Measurements from ENCODE around the gene NECAP2. TPM values are rescaled to one million over a fixed set of nuclear protein-coding genes. Genes with fewer than 3 reads are reported as not detected.

NECAP2 gene
- total RNA-seq, 4 donors from 2014 or later = 26.2 to 43.9 (median 37.5) TPM

DNA sequence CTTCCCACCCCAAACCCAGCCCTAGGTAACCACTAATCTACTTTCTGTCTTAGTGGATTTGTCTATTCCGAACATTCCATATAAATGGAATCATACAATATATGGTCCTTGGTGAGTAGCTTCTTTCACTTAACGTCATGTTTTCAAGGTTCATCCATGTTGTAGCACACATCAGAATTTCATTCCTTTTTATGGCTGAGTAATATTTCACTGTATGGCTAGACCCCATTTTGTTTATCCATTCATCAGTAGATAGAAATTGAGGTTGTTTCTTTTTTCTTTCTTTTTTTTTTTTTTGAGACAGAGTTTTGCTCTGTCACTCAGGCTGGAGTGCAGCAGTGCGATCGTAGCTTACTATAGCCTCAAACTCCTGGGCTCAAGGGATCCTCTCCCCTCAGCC is 6.5 kb upstream of the NECAP2 start:
- no peak for TF ChIP-seq POLR2A (IDR thresholded peaks at IDR 0.05; ENCODE audit: low read depth)
- TF ChIP-seq, protein P1, sequence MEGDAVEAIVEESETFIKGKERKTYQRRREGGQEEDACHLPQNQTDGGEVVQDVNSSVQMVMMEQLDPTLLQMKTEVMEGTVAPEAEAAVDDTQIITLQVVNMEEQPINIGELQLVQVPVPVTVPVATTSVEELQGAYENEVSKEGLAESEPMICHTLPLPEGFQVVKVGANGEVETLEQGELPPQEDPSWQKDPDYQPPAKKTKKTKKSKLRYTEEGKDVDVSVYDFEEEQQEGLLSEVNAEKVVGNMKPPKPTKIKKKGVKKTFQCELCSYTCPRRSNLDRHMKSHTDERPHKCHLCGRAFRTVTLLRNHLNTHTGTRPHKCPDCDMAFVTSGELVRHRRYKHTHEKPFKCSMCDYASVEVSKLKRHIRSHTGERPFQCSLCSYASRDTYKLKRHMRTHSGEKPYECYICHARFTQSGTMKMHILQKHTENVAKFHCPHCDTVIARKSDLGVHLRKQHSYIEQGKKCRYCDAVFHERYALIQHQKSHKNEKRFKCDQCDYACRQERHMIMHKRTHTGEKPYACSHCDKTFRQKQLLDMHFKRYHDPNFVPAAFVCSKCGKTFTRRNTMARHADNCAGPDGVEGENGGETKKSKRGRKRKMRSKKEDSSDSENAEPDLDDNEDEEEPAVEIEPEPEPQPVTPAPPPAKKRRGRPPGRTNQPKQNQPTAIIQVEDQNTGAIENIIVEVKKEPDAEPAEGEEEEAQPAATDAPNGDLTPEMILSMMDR (IDR thresholded peaks at IDR 0.05) = no peak
- TF ChIP-seq POLR2AphosphoS5 (IDR thresholded peaks at IDR 0.05) = no peak
- TF ChIP-seq EP300 (IDR thresholded peaks at IDR 0.05) = no peak
- H3K9me3 ChIP-seq = no peaks in the 10 kb centered on the region
- no peak overlapping the region for H3K27ac ChIP-seq (replicated peaks in 1 of 4)
- H3K4me1 ChIP-seq = no peaks in the 10 kb centered on the region
- intact Hi-C loops (cut with DNase I) = no loop called here
- H3K36me3 ChIP-seq = no peaks in the 10 kb centered on the region
- no peak for DNase-seq (ENCODE audit: extremely low spot score)
- no peak overlapping the region for H3K4me3 ChIP-seq
- H3K27me3 ChIP-seq = peaks cover 0 to 4% (median 0%) of the 10 kb centered on the region in 4 donors
- WGBS = 97% methylated on average over 4 of the region's 4 CpGs

DNA sequence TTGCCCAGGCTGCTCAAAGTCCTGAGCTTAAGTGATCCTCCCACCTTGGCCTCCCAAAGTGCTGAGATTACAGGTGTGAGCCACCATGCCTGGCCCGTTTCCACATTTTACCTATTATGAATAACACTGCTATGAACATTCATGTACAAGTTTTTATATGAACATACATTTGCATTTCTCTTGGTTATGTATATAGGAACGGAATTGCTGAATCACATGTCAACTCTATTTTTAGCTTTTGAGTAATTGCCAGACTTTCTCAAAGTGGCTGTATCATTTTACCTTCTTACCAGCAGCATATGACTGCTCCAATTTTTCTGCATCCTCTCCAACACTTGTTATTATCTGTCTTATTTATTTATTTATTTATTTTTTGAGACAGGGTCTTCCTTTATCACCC is 6.0 kb upstream of the NECAP2 start:
- H3K27me3 ChIP-seq = peaks cover 0 to 4% (median 0%) of the 10 kb centered on the region in 4 donors
- H3K27ac ChIP-seq (replicated peaks in 1 of 4) = no peak overlapping the region
- no peaks in the 10 kb centered on the region for H3K4me1 ChIP-seq
- no peaks in the 10 kb centered on the region for H3K9me3 ChIP-seq
- TF ChIP-seq, protein P1 (IDR thresholded peaks at IDR 0.05) = no peak
- TF ChIP-seq EP300 (IDR thresholded peaks at IDR 0.05) = no peak
- TF ChIP-seq POLR2A (IDR thresholded peaks at IDR 0.05; ENCODE audit: low read depth) = no peak
- no peak for TF ChIP-seq POLR2AphosphoS5 (IDR thresholded peaks at IDR 0.05)
- intact Hi-C loops (cut with DNase I) = no loop called here
- 58% methylated on average over 2 of the region's 2 CpGs for WGBS
- no peak overlapping the region for H3K4me3 ChIP-seq
- no peak for DNase-seq (ENCODE audit: extremely low spot score)
- H3K36me3 ChIP-seq = no peaks in the 10 kb centered on the region

DNA sequence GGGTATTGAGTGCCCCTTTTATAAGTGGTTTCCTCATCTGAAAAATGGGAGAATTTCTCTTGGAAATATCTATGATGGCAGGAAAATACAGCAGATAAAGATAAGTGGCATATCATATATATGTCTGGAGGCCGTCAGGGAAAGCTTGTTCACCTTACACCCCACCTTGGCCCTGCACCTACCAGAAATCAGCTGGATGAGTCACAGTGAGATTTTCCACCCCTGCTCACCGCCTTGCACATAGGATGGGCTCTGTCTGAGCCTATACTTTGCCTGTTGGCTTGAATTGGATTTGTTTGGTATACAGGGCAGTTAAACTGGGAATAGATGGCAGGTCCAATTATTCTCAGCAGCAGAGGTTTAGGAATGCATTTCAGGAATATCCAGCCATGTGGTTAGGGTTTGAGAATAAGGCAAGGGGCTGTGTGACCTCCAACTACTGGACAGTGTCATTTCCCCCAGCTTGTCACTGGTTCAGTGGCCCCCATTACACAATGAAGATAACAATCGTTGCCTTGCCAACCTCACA is 3.5 kb upstream of the NECAP2 start, which contains the start of gene SPATA21:
Gene SPATA21 (minus strand): TSS at position 479 of the 529 bp plus-strand sequence. CDS start 6,053 bp downstream, outside the sequence.
- Histone ChIP-seq H3K4me1 (peaks cover 12 to 20% (median 17%) of the 10 kb centered on the region in 4 donors), H3K9me3 (no peaks in the 10 kb centered on the region), H3K27me3 (peaks cover 0 to 4% (median 0%) of the 10 kb centered on the region in 4 donors), H3K27ac (replicated peaks in 1 of 4) (no peak within 1 kb of the TSS), H3K36me3 (no peaks in the 10 kb centered on the region), H3K4me3 (no peak within 1 kb of the TSS)
- intact Hi-C loops (cut with DNase I) = no loop called here
- WGBS = 69% methylated on average over 3 of the region's 3 CpGs
- DNase-seq (ENCODE audit: extremely low spot score) = no peak
- TF ChIP-seq, protein P1 (IDR thresholded peaks at IDR 0.05) = no peak
- TF ChIP-seq POLR2AphosphoS5 (IDR thresholded peaks at IDR 0.05) = no peak
- no peak for TF ChIP-seq EP300 (IDR thresholded peaks at IDR 0.05)
- no peak for TF ChIP-seq POLR2A (IDR thresholded peaks at IDR 0.05; ENCODE audit: low read depth)

DNA sequence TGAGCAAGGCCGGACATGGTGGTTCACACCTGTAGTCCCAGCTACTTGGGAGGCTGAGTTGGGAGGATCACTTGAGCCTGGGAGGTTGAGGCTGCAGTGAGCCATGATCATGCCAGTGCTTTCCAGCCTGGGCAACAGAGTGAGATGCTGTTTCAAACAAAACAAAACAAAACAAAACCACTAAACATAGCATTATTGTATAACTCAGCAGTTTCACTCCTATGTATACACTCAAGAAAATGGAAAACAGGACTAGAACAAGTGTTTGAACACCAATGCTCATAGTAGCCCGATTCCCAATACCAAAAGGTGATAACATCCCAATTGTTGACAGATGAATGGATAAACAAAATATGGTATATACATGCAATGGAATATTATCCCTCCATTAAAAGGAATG is 2.0 kb upstream of the NECAP2 start:
- WGBS = 93% methylated on average over 2 of the region's 2 CpGs
- H3K4me3 ChIP-seq = no peak overlapping the region

More for the DNA sequence above, 2.0 kb upstream of the NECAP2 start:
- Histone ChIP-seq H3K4me1 (peaks cover 27 to 35% (median 30%) of the 10 kb centered on the region in 4 donors), H3K27me3 (no peaks in the 10 kb centered on the region), H3K9me3 (no peaks in the 10 kb centered on the region), H3K27ac (replicated peaks in 1 of 4) (no peak overlapping the region), H3K36me3 (peaks cover 0 to 7% (median 3%) of the 10 kb centered on the region in 4 donors)
- intact Hi-C loops (cut with DNase I) = no loop called here
- no peak for TF ChIP-seq EP300 (IDR thresholded peaks at IDR 0.05)
- TF ChIP-seq, protein P1 (IDR thresholded peaks at IDR 0.05) = no peak
- no peak for TF ChIP-seq POLR2AphosphoS5 (IDR thresholded peaks at IDR 0.05)
- TF ChIP-seq POLR2A (IDR thresholded peaks at IDR 0.05; ENCODE audit: low read depth) = no peak
- no peak for DNase-seq (ENCODE audit: extremely low spot score)

Measured in esophagus muscularis mucosa (tissue), 4 donors.